ENCODE measurements around the gene BMPR1A.

Gene BMPR1A

GRCh38 chr10:86828145-86828544 lies 71.7 kb downstream of the BMPR1A start:
- no peaks in the 10 kb centered on the region for H4K20me1 ChIP-seq (ENCODE audit: insufficient read depth, low read length, poor library complexity, severe bottlenecking)
- TF ChIP-seq EZH2phosphoT487 (IDR thresholded peaks at IDR 0.05; ENCODE audit: borderline replicate concordance): no peak
- TF ChIP-seq CTCF (conservative IDR thresholded peaks at IDR 0.05; ENCODE audit: low read length): no peak
- no peaks in the 10 kb centered on the region for H3F3A ChIP-seq (ENCODE audit: low read depth)
- H2AFZ ChIP-seq (ENCODE audit: low read length): no peak overlapping the region
- no peak overlapping the region for H3K4me2 ChIP-seq (ENCODE audit: low read depth, low read length, poor library complexity, severe bottlenecking)
- H3K4me3 ChIP-seq (ENCODE audit: low read length, poor library complexity, severe bottlenecking): no peak overlapping the region
- H3K27me3 ChIP-seq (ENCODE audit: insufficient read depth, low read length, poor library complexity, severe bottlenecking): no peaks in the 10 kb centered on the region
- H3K9ac ChIP-seq (ENCODE audit: low read depth, low read length, poor library complexity, severe bottlenecking): no peak overlapping the region
- H3K9me3 ChIP-seq (ENCODE audit: insufficient read depth, low read depth, low read length): no peaks in the 10 kb centered on the region
- no peaks in the 10 kb centered on the region for H3K79me2 ChIP-seq (ENCODE audit: insufficient read depth, low read length)
- no peaks in the 10 kb centered on the region for H3K9me2 ChIP-seq (replicated peaks; ENCODE audit: low read depth, low read length)
- no peaks in the 10 kb centered on the region for H3K4me1 ChIP-seq (ENCODE audit: insufficient read depth, low read length, poor library complexity, severe bottlenecking)
- H3K36me3 ChIP-seq (ENCODE audit: insufficient read depth, low read length): no peaks in the 10 kb centered on the region

GRCh38 chr10:86829472-86829871 lies 73.1 kb downstream of the BMPR1A start:
- no peaks in the 10 kb centered on the region for H3K4me1 ChIP-seq (ENCODE audit: insufficient read depth, low read length, poor library complexity, severe bottlenecking)
- H3F3A ChIP-seq (ENCODE audit: low read depth): no peaks in the 10 kb centered on the region
- H3K79me2 ChIP-seq (ENCODE audit: insufficient read depth, low read length): no peaks in the 10 kb centered on the region
- no peak overlapping the region for H3K4me3 ChIP-seq (ENCODE audit: low read length, poor library complexity, severe bottlenecking)
- H4K20me1 ChIP-seq (ENCODE audit: insufficient read depth, low read length, poor library complexity, severe bottlenecking): no peaks in the 10 kb centered on the region
- no peak for TF ChIP-seq CTCF (conservative IDR thresholded peaks at IDR 0.05; ENCODE audit: low read length)
- no peak for TF ChIP-seq EZH2phosphoT487 (IDR thresholded peaks at IDR 0.05; ENCODE audit: borderline replicate concordance)
- no peak overlapping the region for H3K9ac ChIP-seq (ENCODE audit: low read depth, low read length, poor library complexity, severe bottlenecking)
- H3K36me3 ChIP-seq (ENCODE audit: insufficient read depth, low read length): no peaks in the 10 kb centered on the region
- H3K9me2 ChIP-seq (replicated peaks; ENCODE audit: low read depth, low read length): no peaks in the 10 kb centered on the region
- no peak overlapping the region for H3K4me2 ChIP-seq (ENCODE audit: low read depth, low read length, poor library complexity, severe bottlenecking)
- H3K9me3 ChIP-seq (ENCODE audit: insufficient read depth, low read depth, low read length): no peaks in the 10 kb centered on the region
- no peak overlapping the region for H2AFZ ChIP-seq (ENCODE audit: low read length)
- H3K27me3 ChIP-seq (ENCODE audit: insufficient read depth, low read length, poor library complexity, severe bottlenecking): no peaks in the 10 kb centered on the region

- Histone ChIP-seq H3K27me3 (ENCODE audit: insufficient read depth, low read length, poor library complexity, severe bottlenecking) (no peaks in the 10 kb centered on the region), H3K9me2 (replicated peaks; ENCODE audit: low read depth, low read length) (no peaks in the 10 kb centered on the region), H3K79me2 (ENCODE audit: insufficient read depth, low read length) (no peaks in the 10 kb centered on the region), H4K20me1 (ENCODE audit: insufficient read depth, low read length, poor library complexity, severe bottlenecking) (no peaks in the 10 kb centered on the region), H3K4me3 (ENCODE audit: low read length, poor library complexity, severe bottlenecking) (no peak overlapping the region), H3K9me3 (ENCODE audit: insufficient read depth, low read depth, low read length) (no peaks in the 10 kb centered on the region), H3F3A (ENCODE audit: low read depth) (no peaks in the 10 kb centered on the region), H3K9ac (ENCODE audit: low read depth, low read length, poor library complexity, severe bottlenecking) (no peak overlapping the region), H2AFZ (ENCODE audit: low read length) (no peak overlapping the region), H3K4me1 (ENCODE audit: insufficient read depth, low read length, poor library complexity, severe bottlenecking) (no peaks in the 10 kb centered on the region), H3K4me2 (ENCODE audit: low read depth, low read length, poor library complexity, severe bottlenecking) (no peak overlapping the region), H3K36me3 (ENCODE audit: insufficient read depth, low read length) (no peaks in the 10 kb centered on the region)
- no peak for TF ChIP-seq CTCF (conservative IDR thresholded peaks at IDR 0.05; ENCODE audit: low read length)
- no peak for TF ChIP-seq EZH2phosphoT487 (IDR thresholded peaks at IDR 0.05; ENCODE audit: borderline replicate concordance)
Observed at GRCh38 chr10:86830043-86830591, 73.7 kb downstream of the BMPR1A start.

Data from Loucy (cell line).